HEK293 (cell line): ENCODE results near the gene CLASP2.

Source experiments
- OSR2 ChIP-seq: fragments of 450-650 bp; formaldehyde crosslinking; IDR thresholded peaks from 2 replicates; pipeline ENCODE4 v1.5.1; 2016; ENCODE audit warnings: missing biosample characterization, missing genetic modification characterization
- ZNF660 ChIP-seq: fragments of 450-650 bp; IDR thresholded peaks from 2 replicates; pipeline ENCODE4 v1.5.1; 2018; ENCODE audit warnings: missing biosample characterization, mild to moderate bottlenecking, missing genetic modification characterization

DNA sequence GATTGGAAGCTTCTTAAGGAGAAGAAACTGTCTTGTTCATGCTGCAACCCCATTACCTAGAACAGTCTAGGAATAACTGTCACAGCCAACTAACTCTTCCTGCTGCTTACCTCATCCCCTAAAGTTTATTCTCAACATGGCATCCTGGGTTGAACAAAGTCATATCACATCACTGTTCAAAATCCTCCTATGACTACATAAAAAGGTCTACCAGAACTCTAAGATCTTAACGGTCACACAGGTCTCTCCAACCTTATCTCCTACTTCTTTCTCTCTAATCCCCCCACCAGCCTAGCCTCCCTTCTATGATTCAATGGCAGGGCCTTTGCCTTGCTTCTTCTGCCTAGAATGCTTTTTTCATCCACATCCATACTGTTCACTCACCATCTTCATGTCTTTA, 69.3 kb downstream of the CLASP2 start:
- TF ChIP-seq ZNF660 (tag by site-specific recombination) (no peak), OSR2 (tag by site-specific recombination) (no peak)
